ENCODE measurements around the gene DRAXIN.

DRAXIN gene

DNA sequence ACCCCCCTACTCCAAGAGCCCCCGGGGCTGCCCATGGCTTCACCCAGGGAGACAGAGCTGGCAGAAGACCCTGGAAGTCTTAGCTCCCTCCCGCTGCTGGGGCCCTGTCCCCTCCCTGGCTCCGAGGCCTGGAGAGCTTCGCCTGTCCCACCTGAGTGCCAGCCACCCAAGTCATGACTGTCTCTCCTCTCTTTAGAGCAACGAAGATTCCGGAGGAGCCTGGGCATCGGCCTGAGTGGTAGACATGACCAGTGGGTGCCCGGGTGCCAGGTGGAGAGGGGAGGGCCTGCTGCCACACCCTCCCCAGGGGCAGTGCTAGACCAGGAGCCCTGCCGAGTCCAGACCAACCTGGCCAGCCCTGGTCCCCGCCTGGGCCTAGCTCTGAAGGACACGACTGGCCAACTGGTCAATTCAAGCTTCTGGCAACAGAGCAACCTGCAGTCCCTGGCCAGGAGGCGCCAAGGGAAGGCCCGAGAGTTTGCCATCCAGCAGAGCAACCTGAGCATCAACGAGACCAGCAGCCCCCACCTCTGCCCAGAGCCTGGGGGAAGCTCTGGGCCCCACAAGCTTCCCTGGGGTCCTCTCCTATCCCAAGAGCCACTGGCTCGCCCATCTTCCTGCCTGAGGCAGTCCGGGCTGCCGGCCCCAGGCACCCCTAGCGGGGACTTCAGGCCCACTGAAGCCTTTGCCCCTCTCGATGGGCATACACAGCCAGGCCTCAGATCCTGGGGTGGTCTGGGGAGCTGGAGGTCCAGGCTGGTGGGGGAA, 74.3 kb downstream of the DRAXIN start:
- DNase-seq (ENCODE audit: low read depth) = no peak

DNA sequence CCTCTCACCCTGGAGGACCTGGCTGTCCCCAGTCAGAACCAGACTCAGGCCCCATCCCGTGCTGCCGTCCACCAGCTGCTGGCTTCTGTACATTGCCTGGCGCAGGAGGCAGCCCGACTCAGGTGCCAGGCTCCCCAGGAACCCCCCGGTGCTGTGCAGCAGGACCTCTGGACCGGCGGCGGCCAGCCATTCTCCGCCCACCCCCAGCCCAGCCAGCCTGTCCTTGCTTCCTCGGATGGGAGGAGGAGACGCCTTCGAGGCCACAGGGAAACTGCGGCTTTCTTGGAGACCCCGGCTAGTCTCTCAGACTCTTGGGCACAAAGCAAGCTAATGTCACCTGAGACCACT, 74.9 kb downstream of the DRAXIN start:
- DNase-seq (ENCODE audit: low read depth) = no peak

DNA sequence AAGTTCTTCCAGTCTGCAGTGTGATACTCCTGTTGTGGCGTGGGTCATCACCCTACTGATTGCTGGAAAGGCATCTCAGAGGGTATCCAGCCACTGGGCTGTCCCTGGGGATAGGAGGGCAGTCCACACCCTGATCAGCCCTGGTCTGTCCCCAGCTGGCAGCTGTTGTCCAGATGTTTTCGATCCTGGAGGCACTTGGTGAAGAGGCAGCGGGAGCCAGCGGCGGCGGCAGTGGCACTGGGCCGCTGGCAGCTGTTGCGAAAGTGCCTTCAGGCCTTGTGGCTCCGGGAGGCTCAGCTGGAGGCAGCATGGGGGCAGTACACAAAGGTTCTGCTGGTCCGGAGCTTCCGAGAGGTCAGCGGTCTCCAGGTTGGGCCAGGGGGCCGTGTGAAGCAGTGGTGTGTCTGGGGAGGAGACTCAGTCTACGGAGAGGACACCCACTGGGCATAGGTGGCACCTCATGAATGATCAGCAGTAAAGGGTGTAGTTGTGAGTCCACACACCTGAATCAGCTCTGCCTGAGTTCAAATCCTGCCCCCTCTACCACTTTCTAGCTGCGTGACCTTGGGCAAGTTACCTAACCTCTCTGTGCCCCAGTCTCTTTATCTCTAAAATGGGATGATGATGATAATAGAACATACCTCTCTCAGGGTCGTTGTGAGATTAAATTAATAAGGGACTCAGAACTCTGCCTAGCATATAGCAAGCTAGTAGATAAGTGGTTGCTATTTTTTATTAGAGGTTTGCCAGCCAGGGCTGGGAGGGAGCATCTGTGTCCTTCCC, 76.6 kb downstream of the DRAXIN start:
- no peak for DNase-seq (ENCODE audit: low read depth)

GRCh38 chr1:11768821-11769220, 77.3 kb downstream of the DRAXIN start:
- no peak for DNase-seq (ENCODE audit: low read depth)

DNA sequence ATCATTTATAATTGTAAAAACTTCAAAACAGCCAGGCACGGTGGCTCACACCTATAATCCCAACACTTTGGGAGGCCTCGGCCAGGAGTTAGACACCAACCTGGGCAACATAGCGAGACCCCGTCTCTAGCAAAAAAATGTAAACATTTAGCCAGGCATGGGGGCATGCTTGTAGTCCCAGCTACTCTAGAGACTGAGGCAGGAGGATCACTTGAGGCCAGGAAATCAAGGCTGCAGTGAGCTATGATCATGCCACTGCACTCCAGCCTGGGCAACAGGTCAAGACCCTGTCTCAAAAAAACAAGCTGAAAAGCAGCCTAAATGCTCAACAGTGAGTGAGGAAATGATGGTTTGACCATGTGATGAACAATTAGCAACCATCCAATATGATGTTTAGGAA, 77.8 kb downstream of the DRAXIN start:
- DNase-seq (ENCODE audit: low read depth) = no peak

DNA sequence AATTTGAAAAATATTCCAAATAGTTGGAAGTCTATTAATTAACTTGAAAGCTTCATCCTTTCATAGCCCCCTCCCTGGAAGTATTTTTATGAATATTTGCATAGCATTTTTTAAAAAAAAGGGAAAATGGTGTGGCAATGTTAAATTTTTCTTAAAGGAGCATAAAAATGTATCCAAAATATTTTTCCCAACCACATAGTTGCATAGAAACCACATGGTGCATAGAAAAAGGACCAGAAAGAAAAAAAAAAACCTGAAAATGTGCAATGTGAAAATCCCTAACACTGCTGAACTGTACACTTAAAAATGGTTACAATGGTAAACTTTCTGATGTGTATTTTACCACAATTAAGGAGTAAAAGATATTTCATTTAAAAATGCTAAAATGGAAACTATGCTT, 78.5 kb downstream of the DRAXIN start:
- DNase-seq (ENCODE audit: low read depth) = no peak

DNA sequence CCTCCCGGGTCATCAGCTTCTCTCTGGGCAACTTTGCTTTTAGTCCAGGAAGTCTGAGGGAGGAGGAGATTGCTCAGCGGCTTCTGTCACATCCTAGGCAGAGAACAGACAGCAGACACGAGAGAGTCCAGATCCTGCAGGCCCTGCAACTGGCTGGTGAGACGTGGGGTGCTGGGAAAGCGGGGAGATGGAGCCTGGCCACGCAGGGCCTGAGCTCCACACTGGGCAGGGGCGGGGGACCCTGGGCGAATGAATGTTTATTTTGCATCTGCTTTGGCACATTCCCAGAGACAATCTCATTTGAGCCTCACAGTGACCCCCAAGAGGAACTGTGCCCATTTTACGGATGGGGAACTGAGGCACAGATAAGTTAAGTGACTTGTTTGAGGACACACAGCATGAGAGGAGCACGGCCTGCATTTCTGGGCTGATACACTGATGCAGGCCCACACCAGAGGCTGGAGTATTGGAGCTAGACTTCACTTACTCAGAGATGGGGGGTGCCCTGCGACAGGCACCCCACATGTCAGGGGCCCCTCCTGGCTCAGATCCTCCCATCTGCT, 80.1 kb downstream of the DRAXIN start:
- no peak for DNase-seq (ENCODE audit: low read depth)

DNA sequence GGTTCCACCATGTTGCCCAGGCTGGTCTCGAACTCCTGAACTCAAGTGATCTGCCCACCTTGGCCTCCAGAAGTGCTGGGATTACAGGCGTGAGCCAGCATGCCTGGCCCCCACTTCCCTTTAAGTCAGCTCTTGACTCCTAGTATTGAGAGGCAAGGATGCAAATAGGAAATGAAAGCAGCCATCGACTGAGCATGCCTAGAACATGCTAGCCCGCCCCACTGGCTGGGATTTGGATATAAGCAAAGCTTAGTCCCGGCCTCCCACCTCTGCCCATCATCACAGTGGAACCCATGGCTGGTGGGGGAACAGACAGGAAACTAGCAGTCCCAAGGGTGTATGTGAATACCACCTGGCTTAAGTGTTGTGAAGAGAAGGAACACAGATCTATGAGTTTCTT, 80.9 kb downstream of the DRAXIN start:
- DNase-seq (ENCODE audit: low read depth) = no peak

DNA sequence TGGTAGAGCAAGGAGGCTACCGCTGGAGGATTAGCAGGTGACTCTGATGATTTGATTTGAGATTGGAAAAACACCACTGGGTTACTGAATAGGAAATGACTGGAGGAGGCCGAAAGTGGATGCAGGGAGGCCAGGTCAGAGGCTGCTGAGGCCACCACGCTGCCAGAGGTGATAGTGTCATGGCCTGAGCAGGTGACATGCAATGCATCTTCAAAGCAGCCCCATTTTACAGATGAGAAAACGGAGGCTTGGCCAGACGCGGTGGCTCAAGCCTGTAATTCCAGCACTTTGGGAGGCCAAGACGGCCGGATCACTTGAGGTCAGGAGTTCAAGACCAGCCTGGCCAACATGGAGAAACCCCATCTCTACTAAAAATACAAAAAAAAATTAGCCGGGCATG, 83.2 kb downstream of the DRAXIN start:
- no peak for DNase-seq (ENCODE audit: low read depth)

Measured in stimulated activated CD8-positive, alpha-beta memory T cell treated with anti-CD3 and anti-CD28 coated beads, Interleukin-7, amount 100 ng/mL, for 24 hours (primary cell).